NCI-H146 (cell line): ENCODE measurements around the gene SIX5.
"Not testable (repeated sequence)": the region's sequence is repeated elsewhere in the genome, so short reads cannot be mapped to it uniquely, and the experiment has no call there.

Experiments used
- DNase-seq: peaks from one replicate; lab custom pipeline; 2025; lab: John Stamatoyannopoulos, UW

SIX5 gene

DNA sequence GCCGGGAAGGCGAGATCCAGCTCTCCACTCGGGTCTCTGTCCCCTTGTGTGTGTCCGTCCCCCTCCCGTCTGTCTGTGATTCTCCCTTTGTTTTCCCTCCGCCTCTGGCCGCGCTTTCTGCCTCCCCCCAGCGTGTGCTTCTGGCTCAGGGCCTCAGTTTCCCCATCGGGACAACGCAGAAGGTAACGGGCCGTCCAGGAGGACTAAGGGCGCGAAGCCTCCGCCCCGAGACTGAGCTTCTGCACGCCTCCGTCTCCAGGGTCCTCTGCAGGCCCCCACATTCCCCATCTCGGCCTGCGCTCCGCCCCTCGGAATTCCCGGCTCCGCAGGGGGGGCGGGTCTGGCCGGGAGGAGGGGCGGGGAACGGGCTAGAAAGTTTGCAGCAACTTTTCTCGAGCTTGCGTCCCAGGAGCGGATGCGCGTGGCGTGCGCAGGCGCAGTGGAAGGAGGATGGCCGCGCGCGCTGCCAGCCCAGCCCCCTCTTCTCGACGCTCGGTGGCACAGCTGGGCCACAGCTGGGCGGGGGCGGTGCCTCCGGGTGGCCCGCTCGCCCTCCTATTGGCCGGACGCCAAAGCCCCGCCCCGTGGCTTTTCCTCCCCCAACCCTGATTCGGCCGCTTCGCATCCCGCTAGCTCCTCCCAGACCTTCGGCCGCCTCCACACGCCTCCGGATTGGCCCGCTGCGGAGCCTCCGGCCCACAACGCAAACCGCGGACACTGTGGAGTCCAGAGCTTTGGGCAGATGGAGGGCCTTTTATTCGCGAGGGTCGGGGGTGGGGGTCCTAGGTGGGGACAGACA lies at the start of gene SIX5:
Gene SIX5 (minus strand): TSS at position 269 of the 799 bp plus-strand sequence. CDS start 408 bp downstream, outside the sequence.
- peak; percentile 97 for DNase-seq

DNA sequence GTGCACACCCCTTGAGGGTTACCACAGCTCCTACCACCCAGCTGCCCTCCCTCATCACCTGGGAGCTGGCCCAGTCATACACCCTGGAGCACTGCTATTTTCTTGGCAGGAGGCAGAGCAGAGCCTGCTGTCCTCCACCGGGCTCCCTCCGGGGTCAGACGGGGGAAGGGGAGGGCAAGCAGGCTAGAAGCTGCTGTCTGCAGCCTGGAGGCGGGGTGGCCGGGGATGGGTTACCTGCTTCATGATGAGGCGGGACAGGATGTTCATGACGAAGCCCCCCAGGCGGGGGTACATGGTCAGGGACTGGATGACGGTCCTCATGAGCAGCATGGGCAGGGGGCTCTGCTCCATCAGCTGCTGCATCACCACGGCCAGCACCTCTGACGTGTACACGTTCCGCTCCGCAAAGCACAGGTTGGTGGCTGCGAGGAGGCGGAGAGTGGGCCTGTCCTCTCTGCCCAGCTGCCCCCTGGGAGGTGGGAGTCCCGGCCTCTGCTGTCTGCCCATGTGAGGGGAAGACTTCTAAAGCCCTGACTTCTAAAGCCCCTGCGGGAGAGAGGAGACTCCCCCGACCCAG lies 48.8 kb upstream of the SIX5 start:
- DNase-seq = no peak

DNA sequence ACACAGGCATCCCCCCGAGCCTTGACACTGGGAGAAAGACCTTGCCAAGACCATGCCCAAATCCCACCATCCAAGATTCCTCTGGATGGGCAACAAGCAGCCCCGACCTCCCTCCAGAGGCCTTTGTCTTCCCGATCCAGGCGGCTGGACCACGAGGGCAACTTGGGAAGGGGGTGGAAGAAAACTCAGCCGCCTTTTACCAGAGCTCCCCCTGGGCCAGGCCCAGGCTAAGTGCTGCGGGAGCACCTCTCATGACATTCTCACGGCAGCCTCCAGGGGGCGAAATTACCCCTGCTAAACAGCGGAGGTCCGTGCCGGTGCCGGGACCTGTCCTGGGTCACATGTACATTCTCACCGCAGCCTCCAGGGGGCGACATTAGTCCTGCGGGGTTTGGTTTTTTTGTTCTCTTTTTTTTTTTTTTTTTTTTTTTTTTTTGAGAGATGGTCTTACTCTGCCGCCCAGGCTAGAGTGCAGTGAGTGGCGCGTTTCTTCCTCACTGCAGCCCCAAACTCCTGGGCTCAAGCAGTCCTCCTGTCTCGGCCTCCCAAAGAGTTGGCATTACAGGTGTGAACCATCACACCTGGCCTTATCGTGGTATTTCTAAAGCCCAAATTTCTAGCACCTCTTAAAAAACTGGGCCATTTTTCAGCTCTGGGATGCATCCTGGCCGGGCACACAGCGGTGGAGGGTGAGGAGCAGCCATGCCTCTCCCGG lies 48.1 kb upstream of the SIX5 start:
- peak; percentile 92 for DNase-seq

DNA sequence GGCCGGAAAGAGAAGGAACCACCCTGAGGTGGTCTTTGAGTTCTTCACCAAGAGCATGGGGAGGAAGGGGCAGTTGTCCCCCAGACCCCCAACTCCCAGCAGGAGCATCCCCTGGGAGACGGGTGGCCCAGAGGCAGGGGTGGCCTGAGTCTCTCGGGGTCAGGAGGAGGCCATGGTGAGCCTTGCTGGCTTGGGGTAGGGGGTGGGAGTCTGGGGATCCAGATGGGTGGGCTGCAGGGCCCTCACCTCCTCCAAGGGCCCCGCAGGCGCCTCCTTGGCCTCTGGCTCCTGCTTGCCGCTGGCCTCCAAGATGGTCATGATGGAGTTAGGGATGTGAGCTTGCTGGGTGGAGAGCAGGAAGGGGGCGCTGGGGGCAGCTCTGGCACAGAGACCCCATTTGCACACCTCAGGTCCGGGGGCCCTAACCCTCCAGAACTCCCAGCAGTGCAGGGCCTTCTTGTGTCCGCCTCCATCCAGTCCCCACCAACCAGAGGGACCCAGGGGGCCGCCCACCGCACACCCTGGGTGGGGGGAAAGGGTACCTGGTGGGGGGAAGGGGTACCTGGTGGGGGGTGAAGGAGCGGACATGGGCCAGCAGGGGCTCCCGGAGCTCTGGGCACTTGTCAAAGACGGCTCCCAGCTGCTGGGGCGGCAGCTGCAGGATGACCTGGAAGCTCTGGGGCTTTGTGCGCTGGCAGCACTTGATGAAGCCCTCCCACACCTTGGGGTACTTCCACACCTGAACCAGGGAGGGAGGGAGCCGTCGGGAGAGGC lies 47.4 kb upstream of the SIX5 start:
- DNase-seq = no peak

DNA sequence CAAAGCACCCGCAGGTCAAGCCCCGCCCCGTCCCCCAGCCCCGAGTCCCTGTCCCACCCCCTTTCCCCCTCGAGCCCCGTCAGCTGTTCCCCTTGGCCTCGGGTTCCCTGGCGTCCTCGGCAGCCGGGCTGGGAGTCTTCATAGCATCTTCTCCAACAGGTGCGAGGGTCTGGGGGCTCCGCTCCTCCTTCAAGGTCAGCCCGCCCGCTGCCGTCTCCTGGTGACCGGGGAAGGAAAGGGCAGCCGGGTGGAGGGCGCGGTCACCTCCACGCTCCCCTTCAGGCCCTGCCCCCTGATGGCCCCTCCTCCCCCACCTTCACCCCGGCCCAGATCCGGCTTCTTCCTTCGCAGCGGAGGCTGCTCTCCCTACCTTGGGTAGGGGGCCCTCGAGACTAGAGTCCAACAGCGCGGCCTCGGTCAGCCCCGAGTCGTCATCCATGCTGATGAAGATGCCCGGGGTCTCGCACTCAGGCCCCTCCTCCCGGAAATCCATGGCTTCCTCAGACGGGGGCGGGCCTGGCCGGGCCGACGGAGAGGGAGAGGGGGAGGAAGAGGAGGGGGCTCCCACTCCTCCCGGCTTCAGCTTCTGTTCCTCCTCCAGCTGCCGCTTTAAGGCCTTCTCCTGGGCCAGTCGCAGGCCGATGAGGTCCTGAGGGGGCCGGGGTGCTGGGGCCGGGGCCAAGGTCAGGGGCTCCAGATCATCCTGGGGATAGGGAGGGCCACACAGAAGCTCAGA lies 46.6 kb upstream of the SIX5 start:
- no peak for DNase-seq

DNA sequence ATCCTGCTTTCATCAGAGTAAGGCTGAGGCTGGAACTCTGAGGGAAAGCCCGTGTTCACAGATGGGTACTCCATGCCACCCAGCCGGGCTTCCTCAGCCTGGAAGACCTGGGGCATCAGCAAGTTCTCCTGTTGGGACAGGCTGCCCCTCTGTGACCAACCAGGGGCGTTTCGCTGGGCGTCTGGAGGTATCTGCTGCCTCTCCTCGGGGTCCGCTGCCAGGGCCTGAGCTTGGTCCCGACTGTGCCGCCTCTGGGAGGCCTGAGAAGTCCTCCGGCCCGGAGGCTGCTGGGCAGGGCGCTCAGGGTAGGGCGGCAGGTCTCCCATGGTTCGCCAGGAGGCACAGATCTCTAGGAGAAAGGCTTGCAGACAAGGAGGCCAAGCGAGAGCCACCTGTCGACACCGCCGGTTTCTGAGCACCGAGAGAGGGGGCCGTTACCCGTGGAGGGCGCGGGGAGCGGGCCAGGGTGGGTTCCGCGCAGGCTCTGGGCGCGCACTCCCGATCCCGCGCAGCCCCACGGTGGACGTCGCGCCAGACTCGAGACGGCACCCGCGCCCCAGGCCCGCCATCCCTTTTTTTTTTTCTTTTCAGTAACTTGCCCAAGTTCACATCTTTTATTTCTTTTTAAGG lies 45.9 kb upstream of the SIX5 start, which contains the start of gene RSPH6A:
Gene RSPH6A (minus strand): TSS at position 458 of the 630 bp plus-strand sequence. CDS start 132 bp downstream, at position 326.
- no peak for DNase-seq

DNA sequence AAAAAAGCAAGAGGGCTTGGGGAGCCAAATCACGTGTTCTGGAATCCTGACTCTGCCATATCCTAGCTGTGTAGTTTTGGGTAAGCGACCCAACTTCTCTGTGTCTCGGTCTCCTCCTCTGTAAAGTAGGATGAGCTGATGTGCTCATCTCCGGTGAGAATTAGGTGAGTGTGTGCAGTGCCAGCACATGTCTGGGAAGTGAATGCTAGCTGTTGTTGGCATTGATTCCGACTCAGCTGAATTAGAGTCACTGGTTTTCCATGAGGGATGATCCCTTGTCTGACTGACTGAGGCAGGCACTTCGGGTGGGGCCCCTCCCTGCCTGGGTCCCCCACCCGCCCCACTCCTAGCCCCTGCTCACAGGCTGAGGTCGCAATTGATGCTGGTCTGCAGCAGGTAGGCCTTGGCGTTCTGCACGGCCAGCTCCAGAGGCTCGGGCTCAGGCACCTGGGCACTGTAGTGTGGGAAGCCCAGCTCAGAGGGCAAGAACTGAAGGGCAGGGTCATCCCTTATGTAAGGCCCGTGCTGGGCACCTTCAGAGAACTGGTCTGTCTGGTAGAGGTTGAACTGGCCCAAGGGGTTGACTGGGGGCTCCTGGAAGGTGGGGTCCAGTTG lies 45.2 kb upstream of the SIX5 start:
- no peak for DNase-seq

DNA sequence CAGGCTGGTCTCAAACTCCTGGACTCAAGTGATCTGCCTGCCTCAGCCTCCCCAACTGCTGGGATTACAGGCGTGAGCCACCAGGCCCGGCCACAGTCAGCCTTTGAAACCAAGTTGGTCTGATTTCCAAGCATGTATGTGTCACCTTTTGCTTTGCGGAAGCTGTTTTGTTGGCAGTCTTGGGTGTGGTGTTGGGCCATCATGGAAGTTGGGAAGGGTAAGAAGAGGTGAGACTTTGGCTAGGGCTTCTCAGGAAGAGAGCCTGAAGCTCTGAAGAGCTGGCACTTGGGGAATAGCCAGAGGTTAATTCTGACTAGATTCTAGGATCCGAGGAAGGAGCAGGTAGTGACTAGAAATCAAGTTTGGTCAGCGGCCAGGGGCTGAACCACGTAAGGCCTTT lies 43.2 kb upstream of the SIX5 start:
- DNase-seq = no peak

DNA sequence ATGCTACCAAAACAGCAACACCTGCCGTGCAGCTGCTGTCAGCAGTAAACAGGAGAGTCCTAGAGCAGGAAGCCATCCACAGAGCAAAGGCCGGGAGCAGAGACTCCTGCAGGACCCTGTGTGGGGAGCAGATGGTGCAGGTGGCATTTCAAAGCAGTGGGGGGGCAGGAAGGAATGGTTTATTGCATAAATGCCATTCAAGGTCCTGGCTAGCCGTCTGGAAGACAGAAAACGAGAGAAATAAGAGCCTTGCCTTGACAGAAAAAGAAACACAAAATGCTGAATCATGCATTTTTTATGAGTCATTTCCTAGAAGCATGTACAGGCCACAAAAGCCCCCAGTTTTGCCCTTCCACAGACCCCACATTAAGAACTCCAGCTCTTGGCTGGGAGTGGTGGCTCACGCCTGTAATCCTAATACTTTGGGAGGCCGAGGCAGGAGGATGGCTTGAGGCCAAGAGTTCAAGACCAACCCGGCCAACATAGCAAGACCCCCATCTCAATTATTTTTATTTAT lies 40.6 kb upstream of the SIX5 start:
- DNase-seq = peak; percentile 82

DNA sequence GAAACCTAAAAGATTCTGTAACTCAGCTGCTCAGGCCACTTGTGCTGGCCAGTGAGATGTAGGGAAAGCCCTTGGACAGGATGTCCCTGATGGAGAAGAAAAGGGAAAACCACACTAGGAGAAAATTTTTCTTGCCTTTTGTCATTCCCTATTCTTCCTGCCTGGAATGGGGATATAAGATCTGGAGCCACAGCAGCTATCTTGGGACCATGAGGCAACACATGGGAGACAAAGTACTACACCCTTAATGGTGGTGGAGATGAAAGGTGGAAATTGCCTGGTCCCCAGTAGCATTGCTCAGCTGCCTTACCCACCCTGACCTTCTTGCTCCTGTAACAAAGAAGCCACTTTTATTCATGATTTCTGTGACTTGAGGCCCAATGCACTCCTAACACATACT lies 36.7 kb upstream of the SIX5 start:
- DNase-seq = no peak

DNA sequence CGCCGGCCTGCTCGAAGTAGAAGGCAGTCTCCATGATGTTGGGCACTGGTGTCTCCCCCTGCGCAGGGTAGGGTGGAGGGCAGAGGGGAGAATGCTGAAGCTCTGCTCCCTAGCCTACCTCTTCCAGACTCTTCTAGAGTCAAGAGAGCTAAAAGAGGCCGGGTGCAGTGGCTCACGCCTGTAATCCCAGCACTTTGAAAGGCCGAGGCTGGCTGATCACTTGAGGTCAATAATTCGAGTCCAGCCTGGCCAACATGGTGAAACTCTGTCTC lies 35.8 kb upstream of the SIX5 start:
- DNase-seq = no peak

DNA sequence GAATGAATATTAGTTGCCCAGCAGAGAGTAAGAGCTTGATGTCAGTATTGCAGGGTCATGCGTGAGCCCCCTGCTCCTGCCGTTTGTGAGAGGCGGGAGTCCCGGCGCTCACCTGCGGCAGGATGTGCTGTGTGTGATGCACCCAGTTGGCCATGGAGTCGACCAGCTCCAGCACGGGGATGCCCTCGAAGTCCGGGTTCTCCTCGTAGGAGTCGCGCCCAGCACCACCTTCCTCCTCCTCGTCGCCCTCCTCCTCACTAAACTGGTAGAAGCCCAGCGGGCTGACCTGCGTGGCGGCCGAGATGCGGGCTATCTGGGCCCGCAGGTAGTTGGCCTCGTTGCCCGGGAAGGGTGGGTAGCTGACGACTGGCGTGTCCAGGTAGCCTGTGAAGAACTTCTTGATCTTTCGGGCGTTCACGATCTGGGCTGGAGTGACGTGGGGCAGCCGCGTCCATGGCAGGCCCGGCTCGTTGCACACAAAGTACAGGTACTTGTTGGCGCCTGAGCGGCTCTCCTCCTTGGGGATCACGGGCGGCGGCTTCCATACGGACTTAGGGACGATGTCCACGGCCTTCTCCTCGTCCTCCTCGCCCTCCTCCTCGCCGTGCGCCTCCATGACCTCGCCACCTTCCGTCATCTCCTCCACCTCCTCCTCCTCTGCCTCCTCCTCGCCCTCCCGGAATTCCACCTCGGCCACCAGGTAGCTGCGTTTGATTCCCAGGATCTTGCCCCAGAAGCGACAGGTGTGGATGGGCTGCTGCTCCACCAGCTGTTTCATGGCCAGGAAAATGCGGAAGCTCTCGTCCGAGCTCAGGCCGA lies 35.3 kb upstream of the SIX5 start:
- no peak for DNase-seq

DNA sequence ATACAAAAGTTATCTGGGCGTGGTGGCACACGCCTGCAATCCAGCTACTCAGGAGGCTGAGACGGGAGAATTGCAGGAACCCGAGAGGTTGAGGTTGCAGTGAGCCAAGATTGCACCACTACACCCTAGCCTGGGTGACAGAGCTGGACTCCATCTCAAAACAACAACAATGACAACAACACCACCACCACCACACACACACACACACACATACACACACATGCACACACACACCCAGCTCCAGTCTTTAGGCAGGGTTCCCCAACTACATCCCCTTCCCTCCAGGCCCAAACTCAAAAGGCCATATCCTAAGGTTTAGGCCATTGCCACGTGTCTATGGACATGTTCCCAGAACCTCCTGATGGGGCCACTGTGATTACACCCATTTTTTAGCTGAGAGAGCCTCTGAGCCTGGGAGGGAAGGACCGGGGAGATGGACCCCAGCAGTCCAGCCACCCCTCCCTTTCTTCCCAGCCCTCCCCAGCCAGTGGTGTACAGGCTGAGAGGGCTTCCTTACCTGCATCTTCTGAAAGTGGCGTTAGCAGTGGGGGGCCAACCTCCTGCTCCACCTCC lies 32.6 kb upstream of the SIX5 start:
- no peak for DNase-seq

DNA sequence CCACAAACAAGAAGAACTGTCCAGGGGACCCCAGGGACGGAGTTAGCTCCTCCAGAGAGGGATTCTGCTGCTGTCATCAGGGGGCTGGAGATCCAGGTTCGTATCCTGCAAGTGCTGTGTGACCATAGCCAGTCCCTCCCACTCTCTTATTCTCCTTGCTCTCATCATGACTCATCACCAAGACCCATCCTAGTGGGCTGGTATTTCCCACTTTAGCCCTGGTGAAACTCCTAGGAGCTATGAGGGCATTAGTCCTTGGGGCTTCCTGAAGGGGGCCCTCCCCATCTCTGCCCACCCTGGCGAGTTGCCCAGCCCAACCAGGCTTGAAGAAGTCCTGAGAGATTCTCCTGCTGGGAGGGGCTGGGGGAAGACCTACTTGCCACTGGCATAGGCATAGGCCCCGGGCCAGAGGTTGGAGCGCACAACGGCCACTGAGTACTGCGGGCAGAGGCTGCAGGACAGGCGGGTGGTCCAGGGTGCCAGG lies 31.1 kb upstream of the SIX5 start:
- DNase-seq = no peak

DNA sequence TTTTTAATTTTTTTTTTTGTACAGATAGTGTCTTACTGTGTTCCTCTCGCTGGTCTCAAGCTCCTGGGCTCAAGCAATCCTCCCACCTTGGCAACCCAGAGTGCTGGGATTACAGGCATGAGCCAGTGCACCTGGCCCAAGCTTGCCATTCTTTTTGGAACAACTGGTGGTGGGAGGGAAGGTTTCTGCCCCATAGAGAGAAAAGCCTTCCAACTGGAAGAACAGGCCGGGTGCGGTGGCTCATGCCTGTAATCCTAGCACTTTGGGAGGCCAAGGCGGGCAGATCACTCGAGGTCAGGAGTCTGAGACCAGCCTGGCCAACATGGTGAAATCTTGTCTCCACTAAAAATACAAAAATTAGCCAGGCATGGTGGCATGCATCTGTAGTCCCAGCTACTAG lies 30.5 kb upstream of the SIX5 start:
- not testable (repeated sequence) for DNase-seq

DNA sequence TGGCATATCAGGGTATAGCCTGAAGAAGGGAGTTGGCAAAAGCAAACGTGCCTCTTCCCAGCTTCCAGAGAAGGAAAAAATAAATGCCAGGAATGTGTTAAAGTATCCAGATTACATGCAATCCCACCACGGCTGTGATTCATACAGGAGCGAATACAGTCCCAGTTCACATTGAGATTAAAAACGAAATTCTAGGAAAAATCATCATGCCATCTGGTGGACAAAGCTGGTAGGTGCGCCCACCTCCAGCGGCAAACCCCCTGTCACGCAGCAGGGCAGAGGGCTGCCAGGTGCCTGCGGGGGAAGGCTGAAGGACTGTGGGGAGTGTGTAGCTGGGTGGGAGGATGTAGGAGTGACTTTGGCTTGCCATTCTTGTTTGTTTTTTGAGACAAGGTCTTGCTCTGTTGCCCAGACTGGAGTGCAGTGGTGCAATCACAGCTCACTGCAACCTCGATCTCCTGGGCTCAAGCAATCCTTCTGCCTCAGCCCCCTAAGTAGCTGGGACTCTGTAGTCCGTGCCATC lies 30.0 kb upstream of the SIX5 start:
- peak; percentile 71 for DNase-seq

DNA sequence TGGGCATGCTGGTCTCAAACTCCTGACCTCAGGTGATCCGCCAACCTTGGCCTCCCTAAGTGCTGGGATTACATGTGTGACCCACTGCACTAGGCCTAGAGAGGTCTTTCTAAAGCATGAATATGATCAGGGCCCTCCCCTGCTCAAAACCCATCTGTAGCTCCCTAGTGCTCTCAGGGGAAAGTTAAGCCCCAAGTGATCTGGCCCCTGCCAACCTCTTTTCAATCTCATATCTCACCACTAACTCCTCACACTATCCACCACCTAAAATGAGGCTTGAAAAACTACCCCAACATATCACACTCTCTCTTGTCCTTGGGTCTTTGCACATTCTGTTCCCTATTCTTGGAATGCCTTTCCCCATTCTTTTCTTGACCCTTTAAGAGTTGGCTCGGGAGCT lies 25.6 kb upstream of the SIX5 start:
- no peak for DNase-seq

DNA sequence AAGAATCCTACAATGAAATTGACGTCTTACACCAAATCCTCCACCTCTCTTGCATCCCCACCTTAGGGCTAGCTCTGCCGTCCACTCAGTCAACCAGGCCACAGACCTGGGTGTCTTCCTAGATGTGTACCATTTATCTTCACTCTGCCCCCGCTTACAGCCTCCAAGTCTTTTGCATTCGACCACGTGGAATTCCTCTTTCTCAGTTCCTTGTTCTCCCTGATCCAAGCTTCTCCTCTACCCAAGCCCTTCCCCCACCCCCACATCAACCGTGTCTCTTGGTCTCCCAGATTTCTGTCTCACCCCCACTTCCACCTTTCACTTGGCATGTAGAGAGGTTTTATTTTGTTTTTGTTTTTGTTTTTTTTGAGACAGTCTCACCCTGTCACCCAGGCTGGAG lies 24.8 kb upstream of the SIX5 start:
- no peak for DNase-seq

DNA sequence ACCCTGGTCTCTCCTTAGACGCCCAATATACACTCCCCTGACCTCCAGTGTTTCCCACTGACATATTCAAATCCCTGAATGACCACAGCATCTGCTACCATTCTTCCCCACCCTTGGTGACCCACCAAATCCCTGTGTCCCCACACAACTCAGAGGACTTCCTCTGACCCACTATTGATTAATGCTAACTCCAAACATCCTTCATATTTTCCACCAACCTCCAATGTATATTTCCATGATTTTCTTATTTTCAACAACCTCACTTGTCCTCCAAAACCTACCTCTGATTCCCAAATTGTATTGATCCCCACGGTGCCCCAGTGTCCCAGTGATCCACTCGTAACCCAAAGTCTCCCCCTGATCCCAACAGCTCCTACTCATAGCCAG lies 24.1 kb upstream of the SIX5 start:
- no peak for DNase-seq
